HG03175 (cell line): Measurements from ENCODE around the gene UBTF.

Experiments used
- ATAC-seq: cut with Tn5 transposase; IDR thresholded peaks from one replicate; pipeline ENCODE4 v1.9.1; 2021; ENCODE audit warnings: mild to moderate bottlenecking, moderate library complexity; ENCODE audit not compliant: unreplicated experiment

Gene UBTF

GRCh38 chr17:44170499-44171201 lies 48.8 kb downstream of the UBTF start, which contains the start of gene ASB16:
ASB16 (plus strand) TSS chr17:44170704; CDS start chr17:44170790, 86 bp downstream.
- no peak for ATAC-seq

GRCh38 chr17:44170135-44170498 lies 49.4 kb downstream of the UBTF start:
- no peak for ATAC-seq

GRCh38 chr17:44167181-44167861 lies 52.2 kb downstream of the UBTF start:
- ATAC-seq: no peak

- no peak for ATAC-seq
Observed at GRCh38 chr17:44164476-44164875, 55.0 kb downstream of the UBTF start.

- ATAC-seq: no peak
Observed at GRCh38 chr17:44159519-44160210, 59.8 kb downstream of the UBTF start.

GRCh38 chr17:44155488-44155887 lies 64.0 kb downstream of the UBTF start:
- no peak for ATAC-seq
